CD4-positive, alpha-beta memory T cell (primary cell): ENCODE data around the gene CHFR. TPM values are rescaled to one million over a fixed set of nuclear protein-coding genes. Genes with fewer than 3 reads are reported as not detected.
"Not testable (repeated sequence)": the region's sequence is repeated elsewhere in the genome, so short reads cannot be mapped to it uniquely, and the experiment has no call there.

Experiments used
- CTCF ChIA-PET: fragments of 350-600 bp; sonication (Branson Sonifier 250); formaldehyde crosslinking; loops from one replicate; lab custom pipeline; 2021; ENCODE audit warnings: inconsistent platforms; ENCODE audit not compliant: partially characterized antibody; lab: Charles Lee
- POLR2A ChIA-PET: fragments of 350-600 bp; sonication (Branson Sonifier 250); formaldehyde crosslinking; loops from one replicate; lab custom pipeline; 2021; ENCODE audit not compliant: partially characterized antibody; lab: Charles Lee
- DNase-seq, 5 donors: peaks; one replicate each; pipeline versions ENCODE4 v3.0.0 to v3.0.0-alpha.2; 2020 to 2022; ENCODE audit warnings: mixed read lengths in 1 of 5
- H3K27ac ChIP-seq: one replicate; pipeline ENCODE4 v1.7.0; 2013; ENCODE audit warnings: low read depth, low read length
- H3K27me3 ChIP-seq: 2 replicates; pipeline ENCODE4 v1.7.0; 2013; ENCODE audit warnings: mild to moderate bottlenecking, low read length, moderate library complexity; ENCODE audit not compliant: insufficient read depth
- H3K36me3 ChIP-seq: 2 replicates; pipeline ENCODE4 v1.7.0; 2013; ENCODE audit warnings: mild to moderate bottlenecking, low read length, moderate library complexity; ENCODE audit not compliant: insufficient read depth
- H3K4me1 ChIP-seq: 2 replicates; pipeline ENCODE4 v1.7.0; 2013; ENCODE audit warnings: mild to moderate bottlenecking, low read length, moderate library complexity; ENCODE audit not compliant: insufficient read depth
- H3K4me3 ChIP-seq, 2 donors: one replicate each; pipeline ENCODE4 v1.7.0; 2013; ENCODE audit warnings: low read length in 2 of 2, mild to moderate bottlenecking in 1 of 2
- H3K9me3 ChIP-seq, 2 donors: one replicate each; pipeline ENCODE4 v1.7.0; 2013; ENCODE audit warnings: low read length in 2 of 2, control low read depth in 1 of 2; ENCODE audit not compliant: control insufficient read depth in 1 of 2
- H3K27ac Mint-ChIP-seq, 7 donors: one replicate each; pipeline ENCODE4 v1.8.0; 2020 to 2021; ENCODE audit warnings: mixed read lengths in 7 of 7, mild to moderate bottlenecking in 6 of 7, inconsistent platforms in 3 of 7, moderate library complexity in 3 of 7
- H3K27me3 Mint-ChIP-seq, 2 donors: one replicate each; pipeline ENCODE4 v1.8.0; 2020 to 2021; ENCODE audit warnings: mixed read lengths in 2 of 2
- H3K36me3 Mint-ChIP-seq, 2 donors: one replicate each; pipeline ENCODE4 v1.8.0; 2020 to 2021; ENCODE audit warnings: mixed read lengths in 2 of 2, inconsistent platforms in 1 of 2, mild to moderate bottlenecking in 1 of 2
- H3K4me1 Mint-ChIP-seq, 4 donors: one replicate each; pipeline ENCODE4 v1.8.0; 2020 to 2021; ENCODE audit warnings: mixed read lengths in 4 of 4, mild to moderate bottlenecking in 1 of 4
- H3K4me3 Mint-ChIP-seq, 8 donors: one replicate each; pipeline ENCODE4 v1.8.0; 2020 to 2021; ENCODE audit warnings: mixed read lengths in 8 of 8, mild to moderate bottlenecking in 7 of 8, moderate library complexity in 6 of 8, inconsistent platforms in 3 of 8
- H3K9me3 Mint-ChIP-seq, 8 donors: one replicate each; pipeline ENCODE4 v1.8.0; 2020 to 2021; ENCODE audit warnings: mixed read lengths in 8 of 8, mild to moderate bottlenecking in 5 of 8, inconsistent platforms in 3 of 8, moderate library complexity in 1 of 8
- intact Hi-C: fragments of 100-400 bp; cut with micrococcal nuclease; formaldehyde crosslinking; loops from one replicate; pipeline ENCODE4 v1.15.1; 2023
- polyA plus RNA-seq, 2 donors: library from polyadenylated mRNA; unstranded; fragments of 300-500 nt; fragmentation: Illumina TruSeq; gene quantifications; one replicate each; pipeline ENCODE4 v1.2.3, GENCODE V29; 2021
- total RNA-seq, 2 experiments: library from RNA; stranded (reverse); gene quantifications; one replicate each; pipeline ENCODE4 v1.2.3, GENCODE V29; 2021

Gene CHFR
- total and polyA plus RNA-seq, 4 experiments from 2014 or later = 31.6 to 79.4 (median 50.6) TPM

DNA sequence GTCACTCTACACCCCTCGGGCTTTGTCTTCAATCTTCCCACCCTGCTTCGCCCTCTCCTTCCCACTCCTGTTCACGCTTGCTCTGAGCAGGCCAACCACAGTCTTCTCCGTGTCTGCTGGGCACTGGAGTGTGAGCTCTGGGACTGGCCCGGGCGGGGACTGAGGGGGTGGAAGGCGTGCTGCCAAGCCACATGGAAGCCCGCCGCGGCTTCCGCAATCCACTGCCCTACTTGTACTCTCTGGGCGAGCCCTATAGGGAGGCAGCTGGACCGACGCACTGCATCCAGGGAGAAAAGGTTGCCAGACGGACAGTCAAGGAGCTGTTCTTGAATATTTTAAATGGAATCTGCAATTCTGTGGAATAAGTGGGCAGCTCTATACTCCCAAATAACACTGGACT, 83.5 kb downstream of the CHFR start:
- peaks cover 50 to 79% of the 10 kb centered on the region in 2 donors for H3K36me3 Mint-ChIP-seq
- no peak overlapping the region for H3K27ac Mint-ChIP-seq
- no peak for DNase-seq
- no peaks in the 10 kb centered on the region for H3K27me3 Mint-ChIP-seq
- H3K4me3 ChIP-seq = no peak overlapping the region
- ChIA-PET CTCF (no interaction called here), POLR2A (no interaction called here)
- intact Hi-C loops = no loop called here
- no peaks in the 10 kb centered on the region for H3K9me3 Mint-ChIP-seq
- H3K36me3 ChIP-seq = peaks cover 64% of the 10 kb centered on the region
- no peaks in the 10 kb centered on the region for H3K4me1 ChIP-seq
- H3K4me1 Mint-ChIP-seq = peaks cover 0 to 15% (median 7%) of the 10 kb centered on the region in 4 donors
- H3K27me3 ChIP-seq = no peaks in the 10 kb centered on the region
- H3K27ac ChIP-seq = no peak overlapping the region
- H3K9me3 ChIP-seq = no peaks in the 10 kb centered on the region
- no peak overlapping the region for H3K4me3 Mint-ChIP-seq

DNA sequence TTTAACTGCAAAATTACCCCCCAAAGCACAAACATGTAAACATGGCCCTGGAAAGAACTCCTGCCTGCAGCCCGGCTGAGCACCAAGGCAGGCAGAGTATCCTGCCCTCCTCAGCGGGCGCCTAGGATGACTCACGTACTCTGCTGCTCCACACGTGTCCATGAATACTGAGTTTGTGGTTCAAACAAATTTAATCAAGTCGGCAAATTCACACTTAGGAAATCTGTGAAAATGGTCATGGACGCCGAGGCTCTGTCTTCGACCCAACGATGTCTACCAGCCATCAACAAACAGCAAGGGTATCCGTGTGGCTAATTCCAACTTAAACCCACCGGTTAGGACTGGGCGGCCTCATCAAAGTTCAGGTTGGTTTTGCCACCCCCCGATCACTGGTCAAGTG, 84.3 kb downstream of the CHFR start:
- H3K36me3 ChIP-seq = peaks cover 59% of the 10 kb centered on the region
- CTCF ChIA-PET = no interaction called here
- no peaks in the 10 kb centered on the region for H3K4me1 ChIP-seq
- no peak overlapping the region for H3K27ac Mint-ChIP-seq
- no peak overlapping the region for H3K4me3 Mint-ChIP-seq
- H3K27ac ChIP-seq = no peak overlapping the region
- peaks cover 0 to 15% (median 6%) of the 10 kb centered on the region in 4 donors for H3K4me1 Mint-ChIP-seq
- peaks cover 42 to 78% of the 10 kb centered on the region in 2 donors for H3K36me3 Mint-ChIP-seq
- H3K4me3 ChIP-seq = no peak overlapping the region
- POLR2A ChIA-PET = no interaction called here
- no peaks in the 10 kb centered on the region for H3K9me3 Mint-ChIP-seq
- no peaks in the 10 kb centered on the region for H3K27me3 ChIP-seq
- no peak for DNase-seq
- H3K27me3 Mint-ChIP-seq = no peaks in the 10 kb centered on the region
- H3K9me3 ChIP-seq = no peaks in the 10 kb centered on the region
- intact Hi-C loops = no loop called here

DNA sequence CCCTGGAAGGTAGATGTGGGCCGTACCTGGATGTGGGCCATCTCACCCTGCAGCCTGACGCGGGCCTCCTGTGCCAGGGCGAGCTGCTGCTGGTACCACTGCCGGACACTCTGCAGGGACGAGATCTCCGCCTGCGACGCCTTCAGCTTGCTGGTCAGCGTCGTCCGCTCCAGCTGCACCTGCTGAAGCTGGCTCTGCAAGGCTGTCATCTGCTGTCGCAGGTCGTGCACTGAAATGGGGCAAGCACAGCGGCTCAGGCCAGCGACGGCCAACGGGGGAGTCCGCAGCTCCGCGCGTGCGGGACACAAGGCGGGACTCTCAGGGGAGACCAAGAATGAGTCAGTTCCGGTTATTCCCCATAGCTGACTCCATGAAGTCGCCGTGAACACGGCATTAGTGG, 85.7 kb downstream of the CHFR start:
- ChIA-PET CTCF (no interaction called here), POLR2A (no interaction called here)
- intact Hi-C loops = no loop called here
- Mint-ChIP-seq H3K27me3 (no peaks in the 10 kb centered on the region), H3K27ac (no peak overlapping the region), H3K9me3 (no peaks in the 10 kb centered on the region), H3K4me3 (no peak overlapping the region), H3K36me3 (peaks cover 42 to 77% of the 10 kb centered on the region in 2 donors), H3K4me1 (peaks cover 0 to 9% (median 4%) of the 10 kb centered on the region in 4 donors)
- no peaks in the 10 kb centered on the region for H3K27me3 ChIP-seq
- DNase-seq = no peak
- H3K36me3 ChIP-seq = peaks cover 64% of the 10 kb centered on the region
- H3K4me1 ChIP-seq = no peaks in the 10 kb centered on the region
- H3K27ac ChIP-seq = no peak overlapping the region
- no peaks in the 10 kb centered on the region for H3K9me3 ChIP-seq
- no peak overlapping the region for H3K4me3 ChIP-seq

DNA sequence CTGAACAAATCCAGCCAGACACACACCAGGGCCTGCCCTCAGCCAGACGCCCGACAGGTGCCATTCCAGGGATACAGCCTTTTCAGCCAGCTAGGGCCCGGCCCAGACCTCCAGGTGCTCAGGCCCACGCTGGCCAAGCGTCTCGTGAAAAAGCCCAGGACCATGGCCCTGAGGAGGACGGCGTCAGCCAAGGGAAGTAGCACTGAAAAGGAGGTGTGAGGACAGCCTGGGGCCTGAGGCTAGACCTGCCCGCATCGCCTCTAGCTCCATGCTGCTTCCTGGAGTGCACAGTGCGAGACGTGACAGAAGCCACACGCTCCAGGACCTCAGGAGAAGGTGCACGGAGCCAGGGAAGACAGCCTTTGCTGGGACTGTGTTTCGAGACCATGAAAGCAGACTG, 88.6 kb downstream of the CHFR start:
- no peak overlapping the region for H3K27ac Mint-ChIP-seq
- no peaks in the 10 kb centered on the region for H3K9me3 Mint-ChIP-seq

DNA sequence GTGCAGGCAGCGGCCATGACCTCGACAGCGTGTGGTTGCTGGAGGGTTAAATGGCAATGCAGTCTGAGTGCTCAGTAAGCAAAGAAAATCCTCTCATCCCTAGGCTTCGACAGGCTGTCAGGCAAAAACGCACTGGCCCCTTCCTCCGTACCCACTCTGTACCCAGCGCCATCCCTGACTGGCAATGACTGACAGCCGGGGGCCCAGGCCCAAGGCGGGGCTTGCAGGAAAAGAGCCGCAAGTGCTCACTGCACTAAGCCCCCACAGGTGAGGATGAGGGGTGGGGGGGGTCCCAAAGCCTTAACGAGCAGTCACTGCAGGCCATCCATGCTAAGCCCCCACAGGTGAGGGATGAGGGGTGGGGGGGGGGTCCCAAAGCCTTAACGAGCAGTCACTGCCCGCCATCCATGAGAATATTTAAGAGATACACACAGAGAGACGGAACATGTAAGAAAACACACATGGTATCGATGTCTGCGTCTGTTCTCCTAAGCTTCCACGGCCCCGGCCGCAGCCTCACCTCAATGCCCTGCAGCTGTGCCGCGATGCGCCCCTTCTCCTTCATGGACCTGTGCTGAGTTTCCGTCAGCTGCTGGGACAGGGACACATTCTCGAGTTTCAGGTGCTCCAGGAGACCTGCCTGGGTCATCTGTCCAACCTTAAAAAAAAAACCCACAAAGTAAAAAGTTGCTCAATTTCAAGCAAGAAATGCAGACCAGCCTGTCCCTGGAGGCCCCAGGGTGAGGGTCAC, 89.4 kb downstream of the CHFR start:
- peaks cover 32 to 76% of the 10 kb centered on the region in 2 donors for H3K36me3 Mint-ChIP-seq
- no peak overlapping the region for H3K4me3 Mint-ChIP-seq
- no peaks in the 10 kb centered on the region for H3K9me3 Mint-ChIP-seq
- intact Hi-C loops = no loop called here
- Histone ChIP-seq H3K4me3 (no peak overlapping the region), H3K9me3 (no peaks in the 10 kb centered on the region), H3K27me3 (no peaks in the 10 kb centered on the region), H3K36me3 (peaks cover 52% of the 10 kb centered on the region), H3K27ac (no peak overlapping the region), H3K4me1 (no peaks in the 10 kb centered on the region)
- H3K27me3 Mint-ChIP-seq = no peaks in the 10 kb centered on the region
- H3K27ac Mint-ChIP-seq = no peak overlapping the region
- POLR2A ChIA-PET = no interaction called here
- no peak for DNase-seq
- CTCF ChIA-PET = no interaction called here
- H3K4me1 Mint-ChIP-seq = no peaks in the 10 kb centered on the region

More for the DNA sequence above, 88.6 kb downstream of the CHFR start:
- Mint-ChIP-seq H3K27me3 (no peaks in the 10 kb centered on the region), H3K36me3 (peaks cover 41 to 82% of the 10 kb centered on the region in 2 donors), H3K4me3 (no peak overlapping the region), H3K4me1 (no peaks in the 10 kb centered on the region)
- Histone ChIP-seq H3K36me3 (peaks cover 58% of the 10 kb centered on the region), H3K27me3 (no peaks in the 10 kb centered on the region), H3K4me3 (no peak overlapping the region), H3K4me1 (no peaks in the 10 kb centered on the region), H3K9me3 (no peaks in the 10 kb centered on the region), H3K27ac (no peak overlapping the region)
- CTCF ChIA-PET = no interaction called here
- DNase-seq = no peak
- intact Hi-C loops = no loop called here
- POLR2A ChIA-PET = no interaction called here

DNA sequence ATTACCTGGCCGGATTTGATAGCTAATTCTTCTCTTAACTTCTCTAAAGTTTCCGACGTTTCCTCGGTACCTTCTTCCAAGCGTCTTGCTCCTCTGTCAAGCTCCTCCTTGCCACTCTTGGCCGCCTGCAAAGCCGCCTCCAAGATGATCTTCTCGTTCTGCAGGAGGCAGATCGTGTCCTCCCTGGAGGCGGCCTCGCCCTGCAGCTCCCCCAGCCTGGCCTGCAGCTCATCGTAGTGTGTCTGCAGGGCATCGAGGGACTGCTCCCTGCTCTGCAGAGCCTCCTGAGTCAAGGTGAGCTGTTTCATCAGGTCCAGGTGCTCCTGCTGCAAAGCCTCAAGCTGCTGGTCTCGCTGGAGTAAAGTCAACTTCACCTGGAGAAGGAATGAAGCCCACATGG, 91.6 kb downstream of the CHFR start:
- ChIA-PET POLR2A (no interaction called here), CTCF (no interaction called here)
- H3K27ac ChIP-seq = no peak overlapping the region
- H3K27me3 Mint-ChIP-seq = no peaks in the 10 kb centered on the region
- DNase-seq = no peak
- H3K4me1 Mint-ChIP-seq = no peaks in the 10 kb centered on the region
- H3K4me3 ChIP-seq = no peak overlapping the region
- no peaks in the 10 kb centered on the region for H3K9me3 ChIP-seq
- peaks cover 53% of the 10 kb centered on the region for H3K36me3 ChIP-seq
- intact Hi-C loops = no loop called here
- no peaks in the 10 kb centered on the region for H3K9me3 Mint-ChIP-seq
- no peak overlapping the region for H3K4me3 Mint-ChIP-seq
- H3K27me3 ChIP-seq = no peaks in the 10 kb centered on the region
- no peaks in the 10 kb centered on the region for H3K4me1 ChIP-seq
- H3K27ac Mint-ChIP-seq = no peak overlapping the region
- peaks cover 20 to 71% of the 10 kb centered on the region in 2 donors for H3K36me3 Mint-ChIP-seq

DNA sequence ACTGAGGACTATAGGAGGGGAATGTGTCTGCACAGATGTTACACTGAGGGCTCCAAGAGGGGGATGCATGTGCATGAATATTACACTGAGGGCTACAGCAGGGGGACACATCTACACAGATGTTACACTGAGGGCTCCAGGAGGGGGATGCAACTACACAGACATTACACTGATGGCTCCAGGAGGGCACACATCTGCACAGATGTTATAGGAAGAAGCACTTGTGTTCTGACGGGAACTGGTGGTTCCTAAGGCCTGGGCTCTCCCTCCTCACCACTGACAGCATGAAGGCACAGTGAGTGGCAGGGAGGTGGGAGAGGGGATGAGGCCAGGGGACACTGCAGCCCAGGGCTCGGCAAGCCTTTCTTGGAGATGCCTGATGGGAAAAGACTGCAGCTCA, 95.5 kb downstream of the CHFR start:
- H3K4me3 Mint-ChIP-seq, H3K4me1 ChIP-seq, H3K27ac ChIP-seq, intact Hi-C loops, H3K9me3 ChIP-seq, H3K4me1 Mint-ChIP-seq, H3K4me3 ChIP-seq, CTCF ChIA-PET, DNase-seq, POLR2A ChIA-PET, H3K27me3 ChIP-seq, H3K27me3 Mint-ChIP-seq, H3K9me3 Mint-ChIP-seq: not testable (repeated sequence)
- peaks cover 47% of the 10 kb centered on the region for H3K36me3 ChIP-seq
- peaks cover 34 to 60% of the 10 kb centered on the region in 2 donors for H3K36me3 Mint-ChIP-seq
- H3K27ac Mint-ChIP-seq = peak overlapping the region in 1 of 7 donors; percentile 35
